ENCODE measurements around the gene SLC5A11.
"Not testable (repeated sequence)": the region's sequence is repeated elsewhere in the genome, so short reads cannot be mapped to it uniquely, and the experiment has no call there.

Gene SLC5A11, protein sequence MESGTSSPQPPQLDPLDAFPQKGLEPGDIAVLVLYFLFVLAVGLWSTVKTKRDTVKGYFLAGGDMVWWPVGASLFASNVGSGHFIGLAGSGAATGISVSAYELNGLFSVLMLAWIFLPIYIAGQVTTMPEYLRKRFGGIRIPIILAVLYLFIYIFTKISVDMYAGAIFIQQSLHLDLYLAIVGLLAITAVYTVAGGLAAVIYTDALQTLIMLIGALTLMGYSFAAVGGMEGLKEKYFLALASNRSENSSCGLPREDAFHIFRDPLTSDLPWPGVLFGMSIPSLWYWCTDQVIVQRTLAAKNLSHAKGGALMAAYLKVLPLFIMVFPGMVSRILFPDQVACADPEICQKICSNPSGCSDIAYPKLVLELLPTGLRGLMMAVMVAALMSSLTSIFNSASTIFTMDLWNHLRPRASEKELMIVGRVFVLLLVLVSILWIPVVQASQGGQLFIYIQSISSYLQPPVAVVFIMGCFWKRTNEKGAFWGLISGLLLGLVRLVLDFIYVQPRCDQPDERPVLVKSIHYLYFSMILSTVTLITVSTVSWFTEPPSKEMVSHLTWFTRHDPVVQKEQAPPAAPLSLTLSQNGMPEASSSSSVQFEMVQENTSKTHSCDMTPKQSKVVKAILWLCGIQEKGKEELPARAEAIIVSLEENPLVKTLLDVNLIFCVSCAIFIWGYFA

DNA sequence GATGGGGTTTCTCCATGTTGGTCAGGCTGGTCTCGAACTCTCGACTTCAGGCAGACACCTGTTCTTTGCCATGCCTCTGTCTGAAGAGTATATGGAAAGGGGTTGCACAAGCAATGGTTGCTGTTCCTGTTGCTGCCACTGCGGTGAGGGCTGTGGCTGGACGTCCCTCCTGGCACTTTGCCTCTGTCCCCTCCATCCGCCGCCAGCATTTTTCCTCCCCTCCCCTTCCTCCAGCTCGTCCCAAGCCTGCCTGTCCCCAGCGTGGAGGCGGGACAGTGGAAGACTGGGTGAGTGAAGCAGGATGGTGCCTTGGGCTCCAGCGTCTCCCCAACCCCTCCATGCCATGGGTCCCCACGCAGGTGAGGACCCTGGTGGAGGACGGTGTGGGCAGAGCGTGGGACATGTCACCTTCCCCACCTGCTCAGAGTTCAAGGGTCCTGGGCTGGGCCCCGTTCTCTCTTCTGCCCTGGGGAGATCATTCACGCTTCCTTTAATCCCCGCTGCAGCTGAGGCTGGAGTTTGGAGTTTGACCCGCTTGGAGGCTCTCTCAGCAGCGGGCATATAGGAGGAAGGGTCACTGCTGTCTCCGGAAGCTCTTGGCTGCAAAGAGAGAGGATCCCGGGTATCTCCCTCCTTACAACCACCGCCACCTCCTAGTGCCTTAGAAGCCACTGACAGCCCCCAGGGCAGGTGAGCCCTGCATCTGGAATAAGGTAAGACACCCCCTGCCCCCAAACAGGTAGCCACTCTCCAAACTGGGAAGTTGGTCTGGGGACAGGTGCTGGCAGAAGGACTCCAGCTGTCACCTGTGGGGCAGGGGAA lies at the start of gene SLC5A11:
SLC5A11 (plus strand) TSS at position 238 of the 822 bp plus-strand sequence. CDS start 12,681 bp downstream, outside the sequence.
- no peak for DNase-seq

DNA sequence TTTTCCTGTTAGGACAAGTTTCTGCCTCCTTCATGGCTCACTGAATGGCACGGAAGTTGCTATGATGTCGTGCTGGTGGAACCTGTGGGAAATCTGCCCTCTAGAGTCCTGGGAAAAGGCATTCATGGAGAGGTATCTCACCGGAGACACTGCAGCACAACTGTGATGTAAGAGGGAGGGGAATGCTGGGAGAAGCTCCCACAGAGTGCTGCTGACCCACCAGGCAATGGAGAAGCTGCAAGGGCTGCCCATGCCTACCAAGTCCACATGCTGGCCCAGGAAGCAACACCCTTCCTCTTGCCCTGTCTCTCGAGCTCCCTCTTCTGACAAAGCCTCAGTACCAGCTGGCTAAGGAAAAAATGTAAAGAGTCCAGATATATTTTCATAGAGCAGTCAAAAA lies 45.2 kb upstream of the SLC5A11 start:
- no peak for DNase-seq

DNA sequence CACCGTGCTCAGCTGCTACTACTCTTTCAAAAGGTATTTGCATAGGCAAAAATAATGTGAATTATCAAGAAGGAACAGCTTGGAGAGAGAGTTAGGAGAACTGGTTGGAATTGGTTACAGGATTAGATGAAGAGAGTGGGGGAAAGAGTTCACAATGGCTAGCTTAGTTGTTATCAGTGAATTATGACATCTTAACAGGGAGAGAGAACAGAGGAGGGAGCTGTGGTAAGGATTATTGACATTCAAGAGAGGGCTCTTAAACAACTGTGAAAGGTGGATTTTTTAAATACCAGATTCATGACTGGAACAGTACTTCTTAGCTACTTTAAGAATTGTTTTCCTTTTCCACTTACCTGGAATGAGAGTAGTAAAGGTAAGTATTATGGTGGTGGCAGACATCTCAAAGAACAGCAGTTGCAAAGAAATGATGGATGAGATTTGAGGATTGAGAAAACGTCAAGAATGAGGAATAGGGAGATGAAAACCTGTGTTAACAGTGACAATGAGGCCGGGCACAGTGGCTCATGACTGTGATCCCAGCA lies 43.9 kb upstream of the SLC5A11 start:
- no peak for DNase-seq

DNA sequence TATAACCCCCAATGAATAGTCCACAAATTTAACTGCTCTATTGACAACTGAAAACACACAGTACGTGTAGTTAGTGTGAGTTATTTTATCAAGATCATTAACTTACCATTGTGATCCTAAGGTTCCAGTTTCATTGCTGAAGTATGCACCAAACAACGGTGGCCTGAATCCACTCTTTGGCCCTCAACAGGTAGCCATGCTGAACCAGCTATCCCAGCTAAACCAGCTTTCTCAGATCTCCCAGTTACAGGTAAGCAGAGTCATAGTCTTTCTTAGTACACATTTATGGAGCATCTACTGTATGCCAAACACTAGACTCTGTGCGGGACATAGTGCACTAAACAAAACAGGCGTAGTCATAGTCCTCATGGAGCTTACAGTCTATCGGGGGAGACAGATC lies 40.3 kb upstream of the SLC5A11 start:
- DNase-seq = no peak

DNA sequence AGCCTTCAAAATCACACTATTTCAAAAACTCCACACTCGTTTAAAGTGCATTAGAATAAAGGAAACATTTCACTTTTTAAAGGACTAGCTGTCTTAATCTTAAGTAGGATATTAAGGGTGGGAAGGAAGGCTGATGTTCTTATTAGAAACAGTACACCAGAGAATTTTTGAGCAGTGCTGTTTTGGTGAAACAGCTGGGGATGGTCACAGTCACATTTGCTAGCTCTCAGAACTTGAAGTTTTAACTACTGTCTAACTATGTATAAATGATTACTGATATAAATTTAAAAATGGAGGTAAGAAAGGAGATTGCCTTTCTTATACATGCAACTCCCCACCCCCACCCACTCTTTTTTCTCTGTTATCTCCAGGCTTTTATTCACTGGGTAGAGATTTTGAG lies 38.5 kb upstream of the SLC5A11 start:
- no peak for DNase-seq

DNA sequence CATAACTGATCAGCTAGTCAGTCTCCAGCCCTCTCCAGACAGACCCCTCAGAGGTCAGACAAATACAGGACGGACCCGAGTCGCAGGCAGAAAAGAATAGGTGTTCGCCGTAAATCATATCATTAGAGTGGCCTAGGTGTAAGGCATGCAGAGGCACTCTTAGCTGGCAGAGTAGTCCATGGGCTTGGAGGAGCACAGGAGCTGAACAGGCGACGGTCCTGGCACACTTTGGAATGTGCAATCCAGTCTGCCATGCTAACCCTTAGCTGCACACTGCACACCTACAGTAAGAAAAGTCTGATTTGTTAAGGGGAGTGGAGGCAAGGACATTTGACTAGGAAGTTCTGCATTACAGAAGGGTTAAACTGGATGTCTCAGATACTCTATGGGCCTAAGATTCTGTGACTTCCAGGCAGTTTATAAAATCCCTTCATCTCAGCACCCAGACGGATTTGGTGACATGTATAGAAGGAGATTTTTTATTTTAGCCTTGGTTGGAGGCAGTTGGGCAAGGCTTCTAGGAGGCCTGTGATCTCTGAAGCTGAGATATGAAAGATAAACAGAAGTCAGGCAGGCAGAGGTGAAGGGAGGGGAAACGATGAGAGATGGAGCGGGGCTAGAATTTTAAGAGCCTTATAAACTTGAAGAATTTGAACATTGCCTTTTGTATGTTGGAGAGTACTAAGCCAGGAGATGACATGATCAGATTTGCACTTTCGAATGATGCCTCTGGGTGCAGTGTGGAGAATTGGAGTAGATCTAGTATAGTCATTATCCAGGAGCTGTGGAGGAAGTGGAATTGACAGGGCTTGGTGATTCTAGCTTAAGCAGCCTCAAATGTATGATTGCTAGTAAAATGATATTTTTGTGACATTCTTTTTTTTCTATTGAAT lies 34.6 kb upstream of the SLC5A11 start:
- no peak for DNase-seq

DNA sequence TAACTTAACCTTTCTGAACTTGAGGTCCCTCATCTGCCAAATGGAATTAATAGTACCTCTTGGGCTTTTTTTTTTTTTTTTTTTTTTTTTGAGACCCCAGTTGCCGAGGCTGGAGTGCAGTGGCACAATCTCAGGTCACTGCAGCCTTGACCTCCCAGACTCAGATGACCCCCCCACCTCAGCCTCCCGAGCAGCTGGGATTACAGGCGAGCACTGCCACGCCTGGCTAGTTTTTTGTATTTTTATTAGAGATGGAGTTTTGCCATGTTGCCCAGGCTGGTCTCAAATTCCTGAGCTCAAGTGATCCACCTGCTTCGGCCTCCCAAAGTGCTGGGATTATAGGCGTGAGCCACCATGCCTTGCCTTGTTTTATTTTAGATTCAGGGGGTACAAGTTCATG lies 33.0 kb upstream of the SLC5A11 start:
- DNase-seq = not testable (repeated sequence)

DNA sequence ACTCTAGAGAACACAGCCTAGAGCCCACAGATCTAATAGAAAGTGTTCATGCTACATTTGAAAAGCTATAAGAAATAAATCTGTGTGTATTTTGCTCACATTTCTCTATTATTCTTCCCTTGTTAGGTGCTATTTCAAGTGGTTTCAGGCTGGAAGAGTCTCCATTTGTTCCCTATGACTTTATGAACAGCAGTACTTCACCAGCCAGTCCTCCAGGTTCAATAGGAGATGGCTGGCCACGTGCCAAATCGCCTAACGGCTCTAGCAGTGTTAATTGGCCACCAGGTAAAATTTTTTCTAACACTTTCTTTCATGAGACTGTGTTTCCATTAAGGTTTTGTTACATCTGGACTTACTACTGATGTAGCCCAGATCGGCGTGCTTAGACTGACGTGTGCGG lies 30.7 kb upstream of the SLC5A11 start:
- no peak for DNase-seq

DNA sequence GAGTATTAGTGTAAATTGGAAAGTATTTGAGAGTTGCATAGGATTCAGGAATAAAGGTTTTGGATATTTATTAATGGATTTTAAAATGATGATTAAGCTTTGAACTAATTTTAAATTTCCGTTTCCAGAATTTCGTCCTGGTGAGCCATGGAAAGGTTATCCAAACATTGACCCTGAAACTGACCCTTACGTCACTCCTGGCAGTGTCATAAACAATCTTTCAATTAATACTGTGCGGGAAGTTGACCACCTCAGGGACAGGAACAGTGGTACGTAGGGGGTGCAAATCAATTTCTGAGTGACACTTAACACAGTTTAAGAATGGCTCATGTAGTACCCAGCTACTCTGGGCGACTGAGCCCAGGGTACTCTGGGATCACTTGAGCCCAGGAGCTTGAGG lies 29.1 kb upstream of the SLC5A11 start:
- DNase-seq = no peak

DNA sequence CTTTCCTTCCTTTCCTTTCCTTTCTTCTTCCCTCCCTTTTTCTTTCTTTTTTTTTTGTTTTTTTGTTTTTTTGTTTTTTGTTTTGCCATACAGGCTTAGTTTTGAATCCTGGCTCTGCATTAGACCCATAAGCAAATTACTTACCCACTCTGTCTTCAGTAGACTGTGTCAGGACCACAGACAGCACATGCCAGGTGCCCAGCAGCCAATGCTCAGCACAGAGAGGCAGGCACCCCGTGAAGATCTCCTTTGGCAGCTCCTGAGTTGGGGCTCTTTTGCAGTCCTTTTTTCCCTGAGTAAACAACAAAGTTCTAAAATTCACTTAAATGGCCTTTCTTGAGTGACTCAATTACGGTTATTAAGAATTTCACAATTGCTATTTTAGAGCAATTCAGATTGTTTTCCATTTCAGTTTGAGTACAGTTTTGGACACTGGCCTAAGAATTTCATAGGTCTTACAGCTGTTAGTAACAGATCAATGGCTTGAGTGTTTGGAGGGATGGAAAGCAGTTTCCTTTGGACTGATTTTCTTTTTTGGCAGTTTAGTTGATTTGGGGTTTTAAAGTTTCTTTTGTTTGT lies 26.2 kb upstream of the SLC5A11 start:
- no peak for DNase-seq

DNA sequence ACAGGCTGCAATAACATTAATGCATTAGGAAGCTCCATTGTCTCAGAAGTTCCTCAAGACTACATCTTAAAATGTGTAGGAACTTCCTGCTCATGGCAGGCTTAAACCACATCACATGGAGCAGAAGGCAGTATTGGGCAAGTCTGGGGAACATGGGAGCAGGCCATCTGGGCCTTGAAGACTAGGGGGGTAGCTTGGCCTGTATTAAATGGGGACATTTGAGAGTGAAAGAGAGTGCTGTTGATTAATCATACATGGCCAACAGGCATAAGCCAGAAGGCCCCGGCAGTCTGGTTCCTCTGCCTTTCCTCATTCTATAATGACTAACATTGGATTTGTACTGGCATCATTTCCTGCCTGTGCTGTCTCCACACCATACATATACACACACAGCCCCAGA lies 25.2 kb upstream of the SLC5A11 start:
- no peak for DNase-seq

DNA sequence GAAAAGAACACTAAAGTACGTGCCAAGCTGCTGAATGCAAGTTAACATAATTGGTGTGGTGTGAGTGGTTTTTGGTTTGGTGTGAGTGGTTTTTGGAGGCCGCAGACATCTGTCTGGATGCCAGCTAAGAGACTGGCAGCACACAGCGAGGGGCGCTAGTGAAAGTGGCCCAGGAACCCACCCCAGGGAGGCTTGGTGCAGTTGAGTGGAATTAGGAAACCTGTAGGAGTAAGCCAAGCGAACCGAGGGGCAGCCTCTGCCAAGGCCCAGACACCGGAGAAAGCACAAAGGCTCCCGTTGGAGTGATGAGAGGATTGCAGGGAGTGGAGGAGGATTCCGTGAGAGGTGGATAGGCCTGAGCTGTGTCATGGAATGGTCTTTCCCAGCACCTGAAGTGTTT lies 24.6 kb upstream of the SLC5A11 start:
- DNase-seq = no peak

DNA sequence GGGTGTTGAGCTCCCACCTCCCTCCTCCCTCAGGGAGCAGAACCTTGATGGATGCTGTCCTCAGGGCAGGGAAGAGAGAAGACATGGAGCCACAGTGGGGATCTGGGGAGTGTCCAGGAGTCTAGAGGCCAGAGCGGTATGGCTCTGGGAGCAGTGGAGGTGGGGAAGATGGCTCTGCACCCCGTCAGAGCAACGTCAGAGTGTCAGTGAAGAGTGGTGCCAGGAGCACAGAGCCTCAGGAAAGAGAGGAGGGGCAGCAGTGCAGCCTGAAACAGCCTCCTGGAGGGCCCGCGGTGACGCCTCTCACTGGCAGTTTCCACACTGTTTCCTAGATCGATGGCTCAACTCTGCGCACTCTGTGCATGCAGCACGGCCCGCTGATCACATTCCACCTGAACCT lies 23.2 kb upstream of the SLC5A11 start:
- no peak for DNase-seq

DNA sequence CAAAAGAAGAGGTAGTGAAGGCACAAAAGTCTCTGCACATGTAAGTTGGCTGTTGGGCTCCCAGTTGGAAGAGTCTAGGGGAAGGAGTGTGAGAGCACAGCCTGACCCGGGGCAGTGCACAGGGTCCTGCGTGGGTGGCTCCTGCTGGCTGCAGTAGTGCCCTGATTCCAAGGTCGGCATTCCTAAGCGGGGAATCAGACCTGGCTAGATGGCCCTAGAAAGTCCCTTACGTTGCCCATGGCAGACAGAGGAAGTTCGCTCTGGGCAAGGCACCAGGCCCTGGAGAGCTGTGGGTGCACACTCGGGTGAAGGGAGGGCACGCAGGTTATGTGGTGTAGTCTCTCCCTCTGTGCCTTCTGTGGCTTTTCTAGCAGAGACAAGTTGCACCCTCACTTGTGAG lies 22.8 kb upstream of the SLC5A11 start:
- DNase-seq = no peak

DNA sequence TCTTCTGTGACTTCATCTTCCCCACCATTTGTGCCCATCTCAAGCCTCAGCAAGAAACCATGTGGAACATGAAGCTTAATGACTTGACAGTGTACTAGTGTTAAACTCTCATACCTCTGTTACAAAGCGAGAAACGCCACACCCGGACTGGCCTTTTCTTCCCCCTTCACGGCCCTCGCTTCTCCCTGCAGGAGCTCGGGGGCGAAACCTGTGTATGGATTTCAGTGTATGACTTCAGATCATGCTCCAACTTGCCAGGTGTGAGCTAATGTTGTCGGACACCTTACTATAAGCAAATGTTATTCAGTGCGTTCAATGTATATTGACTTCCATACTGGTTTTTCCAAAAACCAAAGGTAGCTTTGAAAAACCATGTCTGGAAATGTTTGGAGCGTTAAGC lies 20.1 kb upstream of the SLC5A11 start:
- DNase-seq = no peak

DNA sequence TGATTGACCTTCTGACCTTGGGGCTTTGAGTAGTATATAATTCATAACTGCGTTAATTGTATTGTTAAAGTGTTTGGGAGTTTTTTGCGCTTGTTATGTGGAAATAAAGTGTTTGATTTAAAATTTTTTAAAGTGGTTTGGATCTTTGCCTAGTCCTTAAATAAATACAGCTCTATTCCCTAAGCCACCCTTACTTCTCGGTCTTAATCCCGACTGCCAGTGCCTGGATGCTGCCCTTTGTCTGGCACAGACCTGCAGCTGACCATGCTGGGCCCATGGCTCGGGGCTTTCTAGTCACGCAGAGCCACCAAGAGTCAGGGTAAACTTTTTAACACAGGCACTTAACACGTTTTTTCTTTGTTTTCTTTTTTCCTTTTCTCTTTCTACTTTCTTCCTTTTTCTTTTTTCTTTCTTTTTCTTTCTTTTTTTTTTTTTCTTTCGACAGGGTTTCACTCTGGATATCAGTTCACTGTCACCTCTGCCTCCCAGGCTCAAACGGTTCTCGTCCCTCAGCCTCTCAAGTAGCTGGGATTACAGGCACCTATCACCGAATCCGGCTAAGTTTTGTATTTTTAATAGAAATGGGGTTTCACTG lies 19.6 kb upstream of the SLC5A11 start:
- DNase-seq = no peak

DNA sequence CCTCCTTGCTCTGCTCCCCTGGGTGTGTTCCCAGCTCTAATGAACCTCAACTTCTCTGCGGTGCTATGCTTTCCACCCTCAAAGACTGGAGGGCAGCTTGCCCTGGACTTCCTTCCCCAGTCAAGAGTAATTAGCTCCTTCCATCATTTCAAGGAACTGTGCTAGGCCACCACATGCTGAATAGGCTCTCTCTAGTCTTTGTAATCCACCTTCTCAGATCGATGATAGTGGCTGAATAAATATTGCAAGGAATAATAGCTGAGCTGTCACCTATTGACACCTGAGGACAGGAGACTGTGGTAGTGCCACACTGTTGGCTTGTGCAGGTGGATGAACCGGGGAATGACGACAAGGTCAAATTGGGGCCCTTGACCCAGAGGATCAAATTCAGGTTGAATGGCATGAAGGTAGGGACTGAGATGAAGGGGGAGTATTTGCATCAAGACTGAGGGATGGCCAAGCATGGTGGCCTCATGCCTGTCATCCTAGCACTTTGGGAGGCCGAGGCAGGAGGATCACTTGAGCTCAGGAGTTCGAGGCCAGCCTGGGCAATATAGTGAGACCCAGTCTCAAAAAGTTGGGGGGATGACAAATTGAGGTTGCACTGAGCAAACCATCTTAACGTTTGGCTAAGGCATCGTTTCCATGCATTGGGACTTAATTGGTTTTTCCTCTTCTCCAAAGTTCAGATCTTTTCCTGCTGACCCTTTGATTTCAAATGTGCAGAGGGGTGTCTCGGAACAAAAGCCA lies 18.8 kb upstream of the SLC5A11 start:
- no peak for DNase-seq

DNA sequence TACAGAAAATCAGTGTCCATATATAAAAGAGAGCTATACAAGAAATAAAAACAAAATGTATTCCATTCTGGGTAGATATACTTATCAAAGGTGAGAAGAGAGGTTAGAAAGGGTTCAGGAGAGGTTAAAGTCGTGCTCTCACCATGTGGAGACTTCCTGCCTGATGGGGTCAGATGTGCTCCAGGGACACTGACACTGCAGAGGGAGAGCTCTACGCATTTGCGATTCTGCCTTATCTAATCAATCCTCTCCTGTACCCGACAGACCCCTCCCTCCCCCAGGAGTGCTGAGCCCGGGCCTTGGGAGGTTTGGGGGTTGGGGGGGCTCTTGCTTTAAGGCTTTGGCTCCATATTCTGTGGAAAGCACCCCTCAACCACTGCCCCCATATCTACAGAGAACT lies 16.6 kb upstream of the SLC5A11 start:
- no peak for DNase-seq

DNA sequence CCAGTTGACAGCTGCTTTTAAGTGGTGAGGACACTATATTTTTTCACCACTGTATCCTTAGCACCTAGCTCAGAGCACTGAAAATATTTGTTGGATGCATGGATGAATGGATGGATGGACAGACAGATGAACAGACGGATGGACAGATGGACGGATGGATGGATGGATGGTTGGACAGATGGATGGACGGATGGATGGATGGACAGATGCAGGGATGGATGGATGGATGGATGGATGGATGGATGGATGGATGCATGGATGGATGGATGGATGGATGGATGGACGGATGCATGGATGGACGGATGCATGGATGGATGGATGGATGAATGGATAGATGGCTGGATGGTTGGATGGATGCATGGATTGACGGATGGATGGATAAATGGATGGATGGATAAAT lies 12.4 kb upstream of the SLC5A11 start:
- DNase-seq = no peak

DNA sequence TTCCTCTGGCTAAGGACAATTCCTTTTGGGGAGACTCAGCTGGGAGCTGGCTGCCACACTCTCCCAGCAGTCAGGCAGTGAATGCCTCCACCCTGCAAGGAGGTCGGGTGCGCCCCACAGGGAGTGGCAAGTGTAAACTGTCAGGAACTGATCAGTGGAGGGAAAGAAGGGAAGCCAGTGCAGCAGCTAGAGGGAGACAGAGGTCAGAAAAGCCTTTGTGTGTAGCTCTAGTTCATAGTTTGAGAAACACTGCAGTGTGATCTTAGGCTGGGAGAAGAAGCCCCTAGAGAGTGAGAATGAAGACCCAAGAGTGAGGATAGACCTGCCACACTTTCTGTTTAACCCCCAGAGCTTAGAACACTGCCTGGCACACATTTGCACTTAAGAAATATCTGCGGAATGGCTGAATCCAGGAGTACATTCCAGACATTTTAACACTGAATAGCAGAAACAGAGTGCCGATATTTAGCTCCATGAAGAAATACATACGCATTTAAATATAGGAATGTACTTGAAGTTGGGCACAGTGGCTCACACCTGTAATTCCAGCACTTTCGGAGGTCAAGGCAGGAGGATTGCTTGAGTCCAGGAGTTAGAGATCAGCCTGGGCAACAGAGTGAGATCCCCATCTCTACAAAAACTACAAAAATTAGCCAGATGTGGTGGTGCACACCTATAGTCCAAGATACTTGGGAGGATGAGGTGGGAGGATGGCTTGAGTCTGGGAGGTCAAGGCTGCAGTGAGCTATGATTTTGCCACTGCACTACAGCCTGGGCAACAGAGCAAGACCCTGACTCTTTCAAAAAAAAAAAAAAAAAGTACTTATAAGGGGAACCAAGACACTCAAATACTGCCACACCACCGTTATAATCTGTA lies 11.1 kb upstream of the SLC5A11 start:
- DNase-seq = no peak

Measured in activated T-cell treated with anti-CD3 and anti-CD28 coated beads for 4 hours (primary cell).